ENCODE results near the gene KAZN.

GRCh38 chr1:14725695-14726094 is 127.2 kb downstream of the KAZN start:
- no peak for TF ChIP-seq EZH2 (IDR thresholded peaks at IDR 0.05; ENCODE audit: low read length)
- no peak for TF ChIP-seq CTCF (optimal IDR thresholded peaks at IDR 0.05 in 1 of 3, IDR thresholded peaks at IDR 0.05 in 1 of 3, conservative IDR thresholded peaks at IDR 0.05 in 1 of 3; ENCODE audit: extremely low read depth in 1 of 3, insufficient read depth in 2 of 3, low read length in 3 of 3)
